HL-60 (cell line): ENCODE data around the gene CTTNBP2NL.

ENCODE experiments used
- DNase-seq, 2 experiments: peaks; one replicate each; pipeline ENCODE4 v3.0.0-alpha.2; 2010 to 2020; ENCODE audit warnings: low read depth in 1 of 2, low spot score in 1 of 2
- H3K27ac ChIP-seq: fragments of 250-450 bp; sonication (Bioruptor Pico); replicated peaks from 2 replicates; pipeline ENCODE4 v1.5.1; 2020; ENCODE audit warnings: mild to moderate bottlenecking, moderate library complexity
- H3K27me3 ChIP-seq: fragments of 250-450 bp; sonication (Bioruptor Pico); 2 replicates; pipeline ENCODE4 v1.5.1; 2021; ENCODE audit warnings: mild to moderate bottlenecking, moderate library complexity; ENCODE audit not compliant: insufficient read depth, poor library complexity, severe bottlenecking
- H3K4me3 ChIP-seq: replicated peaks from 2 replicates; pipeline ENCODE4 v1.5.1; 2011; ENCODE audit warnings: mild to moderate bottlenecking, control low read depth, low read length; ENCODE audit not compliant: insufficient read depth
- CTCF ChIP-seq: IDR thresholded peaks from one replicate; pipeline ENCODE4 v1.5.1; 2011; ENCODE audit warnings: low read length, control low read depth, inconsistent platforms; ENCODE audit not compliant: insufficient read depth
- GABPA ChIP-seq: IDR thresholded peaks from 2 replicates; pipeline ENCODE4 v1.6.1; 2012; ENCODE audit warnings: low read depth
- POLR2AphosphoS5 ChIP-seq: IDR thresholded peaks from 2 replicates; pipeline ENCODE4 v1.6.1; 2012; ENCODE audit warnings: low read depth
- REST ChIP-seq: IDR thresholded peaks from 2 replicates; pipeline ENCODE4 v1.6.1; 2012; ENCODE audit warnings: low read depth; ENCODE audit not compliant: insufficient replicate concordance
- SPI1 ChIP-seq: IDR thresholded peaks from 2 replicates; pipeline ENCODE4 v1.6.1; 2012; ENCODE audit warnings: low read depth, mild to moderate bottlenecking, borderline replicate concordance

CTTNBP2NL gene

GRCh38 chr1:112440574-112440973 is 44.6 kb downstream of the CTTNBP2NL start:
- H3K4me3 ChIP-seq = no peak overlapping the region
- H3K27ac ChIP-seq = no peak overlapping the region
- TF ChIP-seq POLR2AphosphoS5 (no peak), SPI1 (no peak), GABPA (no peak), REST (no peak), CTCF (no peak)
- DNase-seq = no peak
- H3K27me3 ChIP-seq = no peaks in the 10 kb centered on the region

- H3K27ac ChIP-seq = no peak overlapping the region
- no peak overlapping the region for H3K4me3 ChIP-seq
- TF ChIP-seq GABPA (no peak), REST (no peak)
- no peak for DNase-seq
- H3K27me3 ChIP-seq = no peaks in the 10 kb centered on the region
These were observed 48.3 kb downstream of the CTTNBP2NL start for GRCh38 chr1:112444269-112444668.

- TF ChIP-seq CTCF (no peak), REST (no peak), SPI1 (no peak), GABPA (no peak), POLR2AphosphoS5 (no peak)
- no peak overlapping the region for H3K27ac ChIP-seq
- H3K4me3 ChIP-seq = no peak overlapping the region
- DNase-seq = no peak
- H3K27me3 ChIP-seq = no peaks in the 10 kb centered on the region
These were observed 49.6 kb downstream of the CTTNBP2NL start for GRCh38 chr1:112445596-112445995.

- TF ChIP-seq POLR2AphosphoS5 = no peak
- no peak for TF ChIP-seq CTCF
- TF ChIP-seq REST = no peak
- no peak for TF ChIP-seq GABPA
- TF ChIP-seq SPI1 = no peak
- no peak for DNase-seq
- Histone ChIP-seq H3K27ac (no peak overlapping the region), H3K27me3 (no peaks in the 10 kb centered on the region), H3K4me3 (no peak overlapping the region)
These were observed 50.4 kb downstream of the CTTNBP2NL start for GRCh38 chr1:112446411-112446810.
